ENCODE measurements around the gene CCDC194.
"Not testable (repeated sequence)": the region's sequence is repeated elsewhere in the genome, so short reads cannot be mapped to it uniquely, and the experiment has no call there.

Gene CCDC194

DNA sequence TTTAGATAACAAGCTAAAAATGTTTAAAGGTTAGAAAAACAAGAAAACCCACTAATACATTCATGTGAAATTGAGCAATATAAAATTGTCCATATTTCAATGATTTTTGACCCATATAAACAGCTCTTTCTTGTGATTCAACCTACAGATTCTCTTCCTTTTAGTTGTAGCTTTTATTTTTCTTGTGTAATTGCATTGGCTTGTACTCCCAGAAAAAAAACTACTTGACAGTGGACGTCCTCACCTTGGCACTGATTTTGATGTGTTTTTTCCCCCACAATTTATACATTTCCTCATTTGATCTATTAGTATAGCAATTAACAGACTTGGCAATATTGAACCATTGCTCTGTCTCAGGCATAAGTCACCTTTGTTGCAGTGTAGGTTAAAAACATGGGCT, 4.7 kb downstream of the CCDC194 start:
- Histone ChIP-seq H3K36me3 (ENCODE audit: insufficient read depth, low read length) (no peaks in the 10 kb centered on the region), H3K9ac (ENCODE audit: low read length) (no peak overlapping the region), H3K27ac (ENCODE audit: low read depth, low read length) (no peak overlapping the region), H3K4me1 (ENCODE audit: insufficient read depth, low read length) (peaks cover 6% of the 10 kb centered on the region), H3K4me3 (ENCODE audit: low read depth in 1 of 2, low read length in 2 of 2) (no peak overlapping the region), H3K27me3 (ENCODE audit: control insufficient read depth in 1 of 2, insufficient read depth in 2 of 2, low read length in 2 of 2) (peaks cover 6 to 19% of the 10 kb centered on the region in 2 donors), H3K9me3 (ENCODE audit: low read length) (no peaks in the 10 kb centered on the region)

DNA sequence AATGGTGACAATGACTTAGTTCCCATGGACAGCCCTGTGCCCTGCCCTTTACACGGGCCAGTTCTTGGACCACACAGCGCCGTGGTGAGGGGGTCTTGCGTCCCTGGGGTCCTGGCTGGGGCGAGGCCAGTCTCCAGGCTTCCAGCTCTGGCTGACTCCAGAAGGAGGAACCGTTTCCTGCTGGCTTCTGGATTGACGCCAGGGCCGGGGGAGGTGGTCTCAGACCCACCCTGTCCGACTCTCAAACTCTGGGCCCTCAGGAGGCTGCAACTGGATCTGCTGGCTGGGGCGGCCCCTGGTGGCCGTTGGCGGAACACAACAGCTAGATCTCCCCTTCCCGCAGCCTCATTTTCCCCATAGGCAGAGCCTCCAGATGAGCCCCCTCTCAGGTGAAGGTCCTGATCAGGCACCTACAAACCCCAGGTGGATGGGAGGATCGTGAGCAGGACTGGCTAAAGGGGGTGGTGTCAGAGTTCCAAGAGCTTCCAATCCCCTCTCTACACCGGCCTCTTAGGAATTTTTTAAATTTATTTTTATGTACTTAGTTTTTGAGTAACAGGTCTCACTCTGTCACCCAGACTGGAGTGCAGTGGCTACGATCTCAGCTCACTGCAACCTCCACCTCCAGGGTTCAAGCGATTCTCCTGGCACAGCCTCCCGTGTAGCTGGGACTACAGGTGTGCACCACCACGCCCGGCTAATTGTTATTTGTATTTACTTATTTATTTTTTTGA, 8.0 kb downstream of the CCDC194 start:
- H3K36me3 ChIP-seq (ENCODE audit: insufficient read depth, low read length) = no peaks in the 10 kb centered on the region
- no peak overlapping the region for H3K27ac ChIP-seq (ENCODE audit: low read depth, low read length)
- no peaks in the 10 kb centered on the region for H3K9me3 ChIP-seq (ENCODE audit: low read length)
- H3K9ac ChIP-seq (ENCODE audit: low read length) = no peak overlapping the region
- H3K4me1 ChIP-seq (ENCODE audit: insufficient read depth, low read length) = no peaks in the 10 kb centered on the region
- H3K4me3 ChIP-seq (ENCODE audit: low read depth in 1 of 2, low read length in 2 of 2) = no peak overlapping the region
- no peaks in the 10 kb centered on the region for H3K27me3 ChIP-seq (ENCODE audit: control insufficient read depth in 1 of 2, insufficient read depth in 2 of 2, low read length in 2 of 2)

- Histone ChIP-seq H3K36me3 (ENCODE audit: insufficient read depth, low read length) (no peaks in the 10 kb centered on the region), H3K4me1 (ENCODE audit: insufficient read depth, low read length) (no peaks in the 10 kb centered on the region), H3K9me3 (ENCODE audit: low read length) (no peaks in the 10 kb centered on the region), H3K9ac (ENCODE audit: low read length) (no peak overlapping the region), H3K27me3 (ENCODE audit: control insufficient read depth in 1 of 2, insufficient read depth in 2 of 2, low read length in 2 of 2) (peaks cover 0 to 3% of the 10 kb centered on the region in 2 donors), H3K27ac (ENCODE audit: low read depth, low read length) (no peak overlapping the region), H3K4me3 (ENCODE audit: low read depth in 1 of 2, low read length in 2 of 2) (no peak overlapping the region)
Observed at GRCh38 chr19:17380426-17381138, 13.4 kb downstream of the CCDC194 start.

GRCh38 chr19:17379221-17379631, 14.8 kb downstream of the CCDC194 start:
- H3K9ac ChIP-seq (ENCODE audit: low read length) = no peak overlapping the region
- H3K36me3 ChIP-seq (ENCODE audit: insufficient read depth, low read length) = no peaks in the 10 kb centered on the region
- H3K27ac ChIP-seq (ENCODE audit: low read depth, low read length) = no peak overlapping the region
- peaks cover 0 to 3% of the 10 kb centered on the region in 2 donors for H3K27me3 ChIP-seq (ENCODE audit: control insufficient read depth in 1 of 2, insufficient read depth in 2 of 2, low read length in 2 of 2)
- H3K4me3 ChIP-seq (ENCODE audit: low read depth in 1 of 2, low read length in 2 of 2) = no peak overlapping the region
- H3K4me1 ChIP-seq (ENCODE audit: insufficient read depth, low read length) = no peaks in the 10 kb centered on the region
- no peaks in the 10 kb centered on the region for H3K9me3 ChIP-seq (ENCODE audit: low read length)

GRCh38 chr19:17378271-17378670, 15.7 kb downstream of the CCDC194 start:
- H3K9me3 ChIP-seq (ENCODE audit: low read length) = no peaks in the 10 kb centered on the region
- no peak overlapping the region for H3K27ac ChIP-seq (ENCODE audit: low read depth, low read length)
- no peak overlapping the region for H3K9ac ChIP-seq (ENCODE audit: low read length)
- H3K4me3 ChIP-seq (ENCODE audit: low read depth in 1 of 2, low read length in 2 of 2) = no peak overlapping the region
- peaks cover 0 to 3% of the 10 kb centered on the region in 2 donors for H3K27me3 ChIP-seq (ENCODE audit: control insufficient read depth in 1 of 2, insufficient read depth in 2 of 2, low read length in 2 of 2)
- no peaks in the 10 kb centered on the region for H3K4me1 ChIP-seq (ENCODE audit: insufficient read depth, low read length)
- no peaks in the 10 kb centered on the region for H3K36me3 ChIP-seq (ENCODE audit: insufficient read depth, low read length)

DNA sequence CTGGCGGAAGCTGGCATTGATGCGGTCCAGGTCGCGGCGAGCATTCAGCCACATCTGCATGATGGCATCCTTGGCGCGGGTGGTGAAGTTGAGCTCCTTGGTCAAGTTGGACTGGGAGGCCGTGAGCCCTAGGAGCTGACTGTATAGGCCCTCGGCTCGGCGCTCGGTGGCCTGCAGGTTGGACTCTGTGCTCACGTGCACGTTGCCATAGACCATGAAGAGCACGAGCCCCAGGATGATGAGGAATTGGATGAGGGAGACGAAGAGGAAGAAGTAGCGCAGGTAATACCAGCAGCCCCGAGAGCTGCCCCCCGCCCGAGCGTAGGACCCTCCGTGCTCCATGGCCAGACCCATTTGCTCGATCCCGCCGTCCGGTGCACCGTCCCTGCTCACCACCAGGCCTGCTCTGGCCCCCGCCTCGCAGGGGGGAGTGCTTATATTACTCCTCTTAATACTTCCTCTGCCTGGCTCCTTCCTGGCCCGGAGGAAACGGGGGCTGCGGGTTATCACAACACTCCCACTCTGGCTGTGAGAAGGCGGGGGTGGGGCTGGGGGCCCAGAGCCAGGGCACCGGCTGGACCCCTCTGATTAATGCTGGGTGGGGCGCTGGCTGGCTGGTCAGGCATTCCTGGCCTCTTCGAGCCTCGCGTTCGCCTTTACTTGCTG, 16.9 kb downstream of the CCDC194 start, which contains the start of gene PLVAP:
Gene PLVAP, minus strand, starts transcription at position 408 of the 666 bp plus-strand sequence. Its CDS starts 54 bp downstream, at position 354.
- Histone ChIP-seq H3K9ac (ENCODE audit: low read length) (no peak within 1 kb of the TSS), H3K4me1 (ENCODE audit: insufficient read depth, low read length) (no peaks in the 10 kb centered on the region), H3K36me3 (ENCODE audit: insufficient read depth, low read length) (no peaks in the 10 kb centered on the region), H3K27ac (ENCODE audit: low read depth, low read length) (no peak within 1 kb of the TSS), H3K27me3 (ENCODE audit: control insufficient read depth in 1 of 2, insufficient read depth in 2 of 2, low read length in 2 of 2) (peaks cover 0 to 3% of the 10 kb centered on the region in 2 donors), H3K9me3 (ENCODE audit: low read length) (no peaks in the 10 kb centered on the region), H3K4me3 (ENCODE audit: low read depth in 1 of 2, low read length in 2 of 2) (no peak within 1 kb of the TSS)

- Histone ChIP-seq H3K27ac (ENCODE audit: low read depth, low read length) (no peak overlapping the region), H3K4me3 (ENCODE audit: low read depth in 1 of 2, low read length in 2 of 2) (no peak overlapping the region), H3K4me1 (ENCODE audit: insufficient read depth, low read length) (no peaks in the 10 kb centered on the region), H3K9ac (ENCODE audit: low read length) (no peak overlapping the region), H3K27me3 (ENCODE audit: control insufficient read depth in 1 of 2, insufficient read depth in 2 of 2, low read length in 2 of 2) (no peaks in the 10 kb centered on the region), H3K9me3 (ENCODE audit: low read length) (no peaks in the 10 kb centered on the region), H3K36me3 (ENCODE audit: insufficient read depth, low read length) (no peaks in the 10 kb centered on the region)
Observed at GRCh38 chr19:17370026-17370587, 23.9 kb downstream of the CCDC194 start.

GRCh38 chr19:17365361-17365760, 28.6 kb downstream of the CCDC194 start:
- Histone ChIP-seq H3K9me3 (ENCODE audit: low read length) (no peaks in the 10 kb centered on the region), H3K27me3 (ENCODE audit: control insufficient read depth in 1 of 2, insufficient read depth in 2 of 2, low read length in 2 of 2) (no peaks in the 10 kb centered on the region), H3K4me3 (ENCODE audit: low read depth in 1 of 2, low read length in 2 of 2) (no peak overlapping the region), H3K4me1 (ENCODE audit: insufficient read depth, low read length) (no peaks in the 10 kb centered on the region), H3K9ac (ENCODE audit: low read length) (no peak overlapping the region), H3K36me3 (ENCODE audit: insufficient read depth, low read length) (no peaks in the 10 kb centered on the region), H3K27ac (ENCODE audit: low read depth, low read length) (no peak overlapping the region)

- not testable (repeated sequence) for H3K36me3 ChIP-seq (ENCODE audit: insufficient read depth, low read length); H3K9ac ChIP-seq (ENCODE audit: low read length); H3K9me3 ChIP-seq (ENCODE audit: low read length); H3K27me3 ChIP-seq (ENCODE audit: control insufficient read depth in 1 of 2, insufficient read depth in 2 of 2, low read length in 2 of 2); H3K4me3 ChIP-seq (ENCODE audit: low read depth in 1 of 2, low read length in 2 of 2); H3K4me1 ChIP-seq (ENCODE audit: insufficient read depth, low read length); H3K27ac ChIP-seq (ENCODE audit: low read depth, low read length)
Observed at GRCh38 chr19:17363852-17364605, 30.0 kb downstream of the CCDC194 start.

- no peaks in the 10 kb centered on the region for H3K36me3 ChIP-seq (ENCODE audit: insufficient read depth, low read length)
Observed at GRCh38 chr19:17359905-17360800, 33.8 kb downstream of the CCDC194 start.

More at GRCh38 chr19:17359905-17360800, 33.8 kb downstream of the CCDC194 start:
- H3K9ac ChIP-seq (ENCODE audit: low read length) = no peak overlapping the region
- no peaks in the 10 kb centered on the region for H3K4me1 ChIP-seq (ENCODE audit: insufficient read depth, low read length)
- no peak overlapping the region for H3K27ac ChIP-seq (ENCODE audit: low read depth, low read length)
- no peak overlapping the region for H3K4me3 ChIP-seq (ENCODE audit: low read depth in 1 of 2, low read length in 2 of 2)
- H3K27me3 ChIP-seq (ENCODE audit: control insufficient read depth in 1 of 2, insufficient read depth in 2 of 2, low read length in 2 of 2) = no peaks in the 10 kb centered on the region
- no peaks in the 10 kb centered on the region for H3K9me3 ChIP-seq (ENCODE audit: low read length)

All from muscle layer of colon (tissue), 2 donors.